Neural progenitor cell (in vitro differentiated cells): ENCODE data around the gene SERPINE1.

ENCODE experiments used
- EZH2 ChIP-seq: fragments of 200-600 bp; sonication (generic); IDR thresholded peaks from 2 replicates; pipeline ENCODE4 v1.6.1; 2017; ENCODE audit warnings: antibody characterized with exemption, mild to moderate bottlenecking, moderate library complexity
- TF ChIP-seq, protein P1 (sequence below): fragments of 200-600 bp; sonication (generic); IDR thresholded peaks from 2 replicates; pipeline ENCODE4 v1.5.1; 2017; ENCODE audit warnings: antibody characterized with exemption, mild to moderate bottlenecking

DNA sequence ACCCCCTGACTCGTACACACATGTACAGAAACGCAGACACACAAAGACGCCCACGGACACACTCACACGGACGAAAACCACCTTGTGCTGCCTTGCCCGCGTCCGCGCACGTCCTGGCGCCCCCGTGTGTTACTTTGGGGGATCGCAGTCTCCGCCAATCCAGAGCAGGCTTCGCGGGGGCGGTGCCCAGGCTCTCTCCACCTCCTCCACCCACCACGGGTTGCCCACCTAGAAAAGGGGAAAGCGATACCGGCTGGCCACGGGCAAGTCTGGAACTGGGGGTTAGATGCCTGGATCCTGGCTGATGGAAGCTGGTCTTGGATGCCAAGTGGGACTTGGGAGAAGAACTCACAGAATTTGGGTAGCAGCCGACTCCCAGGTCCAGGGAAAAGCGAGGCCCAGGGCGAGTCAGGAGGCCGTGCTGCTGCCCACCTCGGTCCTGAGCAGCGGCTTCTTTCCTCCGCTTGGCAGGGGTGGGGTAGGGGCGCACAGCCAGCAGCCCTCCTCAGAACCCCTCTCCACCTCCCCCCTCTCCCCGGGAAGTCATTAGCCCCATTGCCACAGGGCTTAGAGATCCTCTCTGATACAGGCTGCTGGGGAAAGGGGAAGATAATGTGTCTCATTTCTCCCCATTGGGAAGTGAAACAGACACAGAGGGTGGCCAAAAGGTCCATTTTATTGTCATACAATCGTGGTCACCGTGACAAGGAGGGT, 43.1 kb downstream of the SERPINE1 start:
- TF ChIP-seq EZH2, result peak; percentile 88
- TF ChIP-seq, protein P1, sequence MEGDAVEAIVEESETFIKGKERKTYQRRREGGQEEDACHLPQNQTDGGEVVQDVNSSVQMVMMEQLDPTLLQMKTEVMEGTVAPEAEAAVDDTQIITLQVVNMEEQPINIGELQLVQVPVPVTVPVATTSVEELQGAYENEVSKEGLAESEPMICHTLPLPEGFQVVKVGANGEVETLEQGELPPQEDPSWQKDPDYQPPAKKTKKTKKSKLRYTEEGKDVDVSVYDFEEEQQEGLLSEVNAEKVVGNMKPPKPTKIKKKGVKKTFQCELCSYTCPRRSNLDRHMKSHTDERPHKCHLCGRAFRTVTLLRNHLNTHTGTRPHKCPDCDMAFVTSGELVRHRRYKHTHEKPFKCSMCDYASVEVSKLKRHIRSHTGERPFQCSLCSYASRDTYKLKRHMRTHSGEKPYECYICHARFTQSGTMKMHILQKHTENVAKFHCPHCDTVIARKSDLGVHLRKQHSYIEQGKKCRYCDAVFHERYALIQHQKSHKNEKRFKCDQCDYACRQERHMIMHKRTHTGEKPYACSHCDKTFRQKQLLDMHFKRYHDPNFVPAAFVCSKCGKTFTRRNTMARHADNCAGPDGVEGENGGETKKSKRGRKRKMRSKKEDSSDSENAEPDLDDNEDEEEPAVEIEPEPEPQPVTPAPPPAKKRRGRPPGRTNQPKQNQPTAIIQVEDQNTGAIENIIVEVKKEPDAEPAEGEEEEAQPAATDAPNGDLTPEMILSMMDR, result peak; percentile 94
